Mammary epithelial cell (primary cell): ENCODE data around the gene GAA.

Experiments used
- EZH2 ChIP-seq: IDR thresholded peaks from 2 replicates; pipeline ENCODE4 v1.6.1; 2012; ENCODE audit warnings: low read length, inconsistent platforms, borderline replicate concordance
- TF ChIP-seq, protein P1 (sequence below), 2 donors: IDR thresholded peaks in 1 of 2; conservative IDR thresholded peaks in 1 of 2; 2 replicates each; pipeline ENCODE4 v1.5.1; 2011 to 2012; ENCODE audit warnings: inconsistent platforms in 2 of 2, low read length in 2 of 2, mild to moderate bottlenecking in 2 of 2, control low read depth in 1 of 2, low read depth in 1 of 2; ENCODE audit not compliant: insufficient read depth in 1 of 2; ENCODE audit errors: extremely low read depth in 1 of 2

- TF ChIP-seq, protein P1, sequence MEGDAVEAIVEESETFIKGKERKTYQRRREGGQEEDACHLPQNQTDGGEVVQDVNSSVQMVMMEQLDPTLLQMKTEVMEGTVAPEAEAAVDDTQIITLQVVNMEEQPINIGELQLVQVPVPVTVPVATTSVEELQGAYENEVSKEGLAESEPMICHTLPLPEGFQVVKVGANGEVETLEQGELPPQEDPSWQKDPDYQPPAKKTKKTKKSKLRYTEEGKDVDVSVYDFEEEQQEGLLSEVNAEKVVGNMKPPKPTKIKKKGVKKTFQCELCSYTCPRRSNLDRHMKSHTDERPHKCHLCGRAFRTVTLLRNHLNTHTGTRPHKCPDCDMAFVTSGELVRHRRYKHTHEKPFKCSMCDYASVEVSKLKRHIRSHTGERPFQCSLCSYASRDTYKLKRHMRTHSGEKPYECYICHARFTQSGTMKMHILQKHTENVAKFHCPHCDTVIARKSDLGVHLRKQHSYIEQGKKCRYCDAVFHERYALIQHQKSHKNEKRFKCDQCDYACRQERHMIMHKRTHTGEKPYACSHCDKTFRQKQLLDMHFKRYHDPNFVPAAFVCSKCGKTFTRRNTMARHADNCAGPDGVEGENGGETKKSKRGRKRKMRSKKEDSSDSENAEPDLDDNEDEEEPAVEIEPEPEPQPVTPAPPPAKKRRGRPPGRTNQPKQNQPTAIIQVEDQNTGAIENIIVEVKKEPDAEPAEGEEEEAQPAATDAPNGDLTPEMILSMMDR (conservative IDR thresholded peaks at IDR 0.05 in 1 of 2, IDR thresholded peaks at IDR 0.05 in 1 of 2; ENCODE audit: extremely low read depth in 1 of 2, insufficient read depth in 1 of 2, low read depth in 1 of 2, low read length in 2 of 2): no peak
- TF ChIP-seq EZH2: no peak
Observed at GRCh38 chr17:80111702-80112470, 10.5 kb downstream of the GAA start.
